ENCODE results near the gene PEPD.

PEPD gene

GRCh38 chr19:33510462-33511194 lies 11.0 kb downstream of the PEPD start:
- DNase-seq: no peak

DNA sequence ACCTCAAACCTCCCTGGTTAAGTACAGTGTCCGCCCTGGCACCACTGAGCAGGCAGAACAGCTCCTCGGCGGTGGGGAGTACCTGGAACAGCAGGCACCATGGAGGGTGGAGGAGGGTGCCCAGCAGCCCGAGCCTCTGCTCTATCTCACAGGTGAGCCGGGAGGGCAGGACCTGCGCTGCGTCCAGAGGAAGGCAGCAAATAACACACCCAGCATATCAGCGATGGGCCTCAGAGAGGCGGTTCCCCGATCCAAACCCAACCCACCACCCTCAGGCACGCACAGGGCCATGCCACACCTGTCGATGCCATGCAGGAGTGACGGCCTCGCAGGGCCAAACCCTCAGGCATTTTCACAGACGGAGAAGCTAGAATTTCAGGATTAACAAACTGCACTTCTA lies 11.8 kb downstream of the PEPD start:
- DNase-seq: no peak

DNA sequence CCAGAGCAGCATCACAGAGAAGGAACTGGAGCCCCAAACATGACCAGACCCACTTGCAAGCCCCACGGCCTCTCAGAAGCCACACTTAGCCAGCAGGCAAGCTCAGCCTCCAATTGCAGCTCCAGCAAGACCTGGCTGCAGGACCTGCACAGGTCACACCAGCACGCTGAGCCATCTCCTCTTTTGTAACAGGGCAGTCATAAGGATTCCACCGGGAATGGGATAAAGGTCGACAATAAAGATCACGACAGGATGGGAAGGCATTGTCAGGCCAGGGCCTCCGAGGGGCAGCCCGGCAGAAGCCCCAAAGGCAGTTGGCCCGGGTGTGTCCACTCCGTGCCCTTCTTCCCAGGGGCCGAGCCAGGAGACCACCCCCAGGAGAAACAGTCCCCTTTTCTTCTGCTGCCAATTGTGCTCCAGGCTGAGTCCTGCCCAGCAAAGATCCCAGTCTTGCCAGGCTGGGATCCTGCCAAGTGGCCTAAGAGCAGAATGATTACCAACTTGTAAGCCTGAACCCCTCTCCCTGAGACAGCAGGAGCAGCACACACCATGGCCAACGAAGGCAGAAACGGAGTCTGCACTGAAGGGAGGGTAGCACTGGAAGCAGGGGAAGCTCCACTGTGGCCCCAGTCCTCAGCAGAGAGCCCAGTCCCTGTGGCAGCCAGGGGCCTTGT lies 12.5 kb downstream of the PEPD start:
- DNase-seq: no peak

- no peak for DNase-seq
Measured at GRCh38 chr19:33508431-33508830, 13.2 kb downstream of the PEPD start.

GRCh38 chr19:33508009-33508408 lies 13.6 kb downstream of the PEPD start:
- DNase-seq: no peak

GRCh38 chr19:33507021-33507956 lies 14.3 kb downstream of the PEPD start:
- DNase-seq: no peak

DNA sequence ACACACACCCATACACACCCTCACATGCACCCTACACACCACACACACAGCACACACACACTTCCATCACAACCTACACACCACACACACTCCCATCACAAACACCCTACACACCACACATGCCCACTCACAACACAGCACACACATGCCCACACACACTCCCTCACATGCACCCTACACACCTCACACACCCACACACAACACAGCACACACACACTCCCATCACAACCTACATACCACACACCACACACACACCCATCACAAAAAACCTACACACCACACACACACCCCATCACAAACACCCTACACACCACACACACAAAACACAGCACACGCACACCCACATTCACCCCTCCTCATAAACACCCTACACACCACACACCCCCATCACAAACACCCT lies 15.1 kb downstream of the PEPD start:
- DNase-seq: no peak

- DNase-seq: no peak
Measured at GRCh38 chr19:33505823-33506222, 15.8 kb downstream of the PEPD start.

DNA sequence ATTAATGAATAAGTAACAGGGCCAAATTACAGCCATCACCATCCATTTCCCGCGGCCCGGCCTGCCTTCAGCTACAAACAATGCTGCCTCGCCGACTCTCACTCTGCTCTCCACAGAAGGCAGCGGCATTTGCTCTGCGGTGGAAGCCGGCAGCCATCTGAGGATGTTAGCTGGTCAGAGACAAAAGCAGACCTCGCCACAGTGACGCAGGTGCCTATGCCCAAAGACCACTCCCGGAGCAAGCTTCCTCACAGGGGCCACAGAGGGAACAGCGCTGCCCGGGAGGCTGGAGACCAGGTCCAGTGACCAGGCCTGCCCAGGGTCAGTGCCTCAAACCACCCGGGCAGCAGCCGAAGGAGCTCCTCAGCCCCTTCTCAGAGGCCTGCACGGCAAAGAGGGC lies 16.4 kb downstream of the PEPD start:
- no peak for DNase-seq

- no peak for DNase-seq
Measured at GRCh38 chr19:33504058-33504444, 17.5 kb downstream of the PEPD start.

DNA sequence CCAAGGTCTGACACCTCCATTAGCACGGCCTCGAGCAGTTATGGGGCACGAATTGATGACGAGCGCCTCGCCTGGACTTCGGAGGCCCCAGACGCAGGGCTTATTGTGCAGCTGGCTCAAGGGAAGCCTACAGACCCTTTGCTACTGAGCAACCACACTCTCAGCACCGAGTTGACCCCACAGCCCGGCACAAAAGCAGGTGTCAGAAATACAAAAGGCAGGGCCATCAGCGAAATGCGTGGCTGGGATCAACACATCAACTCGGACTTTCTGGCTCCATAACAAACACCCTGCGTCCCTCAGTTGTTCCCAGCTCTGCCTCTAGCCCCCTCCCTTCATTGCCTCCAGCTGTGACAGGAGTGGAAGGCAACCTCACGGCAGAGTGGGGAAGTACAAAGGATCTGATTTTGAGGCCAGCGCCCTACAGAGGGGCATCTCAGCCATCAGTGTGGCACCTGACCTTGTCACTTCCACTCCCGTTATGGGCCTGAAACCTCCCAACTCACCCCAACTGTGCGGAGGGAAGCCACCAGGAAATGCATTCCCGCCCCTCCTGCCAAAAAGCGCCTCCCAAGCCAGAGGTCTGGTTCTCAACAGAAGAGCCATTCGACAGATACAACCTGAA lies 18.0 kb downstream of the PEPD start:
- no peak for DNase-seq

- DNase-seq: no peak
Measured at GRCh38 chr19:33503030-33503429, 18.6 kb downstream of the PEPD start.

GRCh38 chr19:33502521-33502920 lies 19.1 kb downstream of the PEPD start:
- DNase-seq: no peak

DNA sequence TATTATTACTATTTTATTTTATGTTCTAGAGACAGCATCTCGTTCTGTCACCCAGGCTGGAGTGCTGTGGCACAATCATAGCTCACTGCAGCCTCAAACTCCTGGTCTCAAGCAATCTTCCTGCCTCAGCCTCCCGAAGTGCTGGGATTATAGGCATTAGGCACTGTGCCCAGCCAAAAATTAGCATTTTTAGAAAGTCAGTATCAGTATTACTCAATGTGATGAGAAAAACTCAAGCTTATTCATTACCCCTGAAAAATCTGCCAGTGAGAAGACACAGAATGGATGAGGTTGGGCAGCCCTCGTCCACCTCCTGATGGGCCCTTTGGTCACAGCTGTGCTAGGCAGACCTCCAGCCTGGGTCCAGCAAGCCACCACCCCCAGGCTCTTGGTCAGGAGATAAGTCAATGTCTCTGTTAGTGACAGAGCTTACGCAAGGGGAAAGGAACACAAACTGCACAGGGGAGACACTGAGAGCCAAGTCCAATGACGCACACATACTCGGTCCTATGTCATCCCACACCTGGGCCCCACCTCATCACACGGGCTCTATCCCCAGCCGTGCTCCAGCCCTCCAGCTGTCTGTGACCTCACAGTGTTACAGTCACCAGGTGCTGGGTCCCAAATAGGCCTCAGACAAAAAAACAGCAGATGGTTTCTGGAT lies 19.8 kb downstream of the PEPD start:
- no peak for DNase-seq

DNA sequence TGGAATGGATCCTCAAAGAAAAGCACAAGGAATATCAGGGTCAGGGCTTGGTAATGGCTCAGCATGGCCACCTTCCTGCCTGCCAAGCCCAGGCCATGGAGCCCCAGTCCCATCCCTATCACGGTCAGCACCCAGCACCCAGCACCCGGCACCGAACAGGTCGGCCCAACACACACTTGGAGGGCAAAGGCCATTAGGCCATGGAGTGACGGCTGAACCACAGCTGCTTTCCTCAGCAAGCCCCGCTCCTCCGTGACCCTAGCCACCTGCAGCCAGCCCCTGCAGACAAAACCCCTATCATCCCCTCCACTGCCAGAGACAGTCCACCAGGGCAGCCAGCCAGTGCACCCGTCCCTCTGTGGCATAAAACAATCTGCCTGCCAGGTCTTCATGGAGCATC lies 20.6 kb downstream of the PEPD start:
- DNase-seq: no peak

DNA sequence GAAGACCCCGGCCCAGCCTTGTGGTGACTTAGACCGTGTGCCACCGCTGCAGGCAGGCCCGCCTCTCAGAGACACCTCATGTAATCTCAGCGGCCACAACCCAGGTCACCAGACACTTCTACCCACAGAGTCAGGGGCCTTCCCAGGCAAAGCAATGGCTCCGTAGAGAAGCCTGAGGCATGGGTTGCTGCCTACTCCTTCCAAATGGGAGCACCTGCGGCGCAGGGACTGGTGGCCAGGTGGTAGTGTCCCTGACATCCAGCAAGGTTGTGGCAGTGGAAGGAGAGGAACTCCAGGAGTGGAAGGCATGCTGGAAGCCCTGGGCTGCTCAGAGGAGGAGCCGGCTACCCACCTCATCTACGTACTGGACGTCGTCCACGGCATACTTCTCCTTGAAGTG lies 21.0 kb downstream of the PEPD start:
- no peak for DNase-seq

DNA sequence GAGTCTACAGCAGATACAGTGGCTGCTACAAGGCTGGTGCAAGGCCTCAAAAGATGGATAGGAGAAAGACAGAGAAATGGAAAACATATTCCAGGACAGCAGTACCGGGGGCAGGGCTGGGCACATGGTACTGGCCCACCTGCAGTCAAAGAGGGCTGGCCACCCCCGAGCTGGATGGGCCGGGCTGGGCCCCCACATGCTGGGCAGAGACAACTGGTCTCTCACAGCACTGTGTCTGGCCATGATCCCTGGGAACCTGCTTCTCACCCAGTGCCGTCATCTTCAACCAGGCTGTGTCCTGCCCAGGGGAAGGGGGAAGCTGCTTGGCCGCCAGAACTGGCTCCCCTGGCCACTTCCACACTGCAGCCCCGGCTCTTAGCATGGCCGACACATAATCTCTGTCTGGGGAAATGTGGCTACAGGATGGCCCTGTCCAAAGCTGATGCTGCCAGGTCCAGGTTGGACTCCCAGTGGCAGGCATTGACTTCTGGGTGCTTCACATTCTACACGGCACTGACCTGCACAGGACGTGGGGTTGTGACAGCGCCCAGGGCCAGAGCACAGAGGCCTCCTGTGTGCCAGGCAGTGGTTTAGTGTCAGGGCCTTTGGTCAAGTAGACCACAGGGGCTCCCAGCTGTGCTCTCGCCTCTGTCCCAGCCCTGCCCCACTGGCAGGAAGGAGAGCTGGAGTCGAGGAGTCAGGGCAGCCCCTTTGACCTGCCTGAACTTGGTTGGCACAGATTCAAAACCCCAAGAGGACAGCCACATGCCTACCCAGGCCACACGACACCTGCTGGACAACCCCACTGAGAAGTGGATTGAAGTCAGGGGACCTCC lies 21.7 kb downstream of the PEPD start:
- DNase-seq: no peak

DNA sequence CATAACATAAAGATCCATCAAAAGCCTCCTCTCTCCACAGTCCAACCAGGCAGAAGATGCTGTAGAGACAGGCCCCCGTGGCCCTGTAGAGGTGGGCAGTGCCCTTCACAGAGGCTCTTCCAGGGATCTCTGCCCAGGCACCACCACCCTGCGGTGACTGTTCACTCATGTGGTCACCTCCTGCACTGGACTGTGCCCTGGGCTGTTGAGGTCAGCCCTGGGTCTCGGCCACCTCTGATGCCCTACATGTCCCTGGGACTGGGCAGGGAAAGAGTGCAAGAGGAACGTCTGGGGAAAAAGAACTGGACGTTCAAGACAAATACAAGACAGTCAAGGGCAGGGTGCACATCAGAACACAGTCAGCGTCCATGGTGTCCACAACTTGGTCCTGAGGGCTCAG lies 22.3 kb downstream of the PEPD start:
- no peak for DNase-seq

DNA sequence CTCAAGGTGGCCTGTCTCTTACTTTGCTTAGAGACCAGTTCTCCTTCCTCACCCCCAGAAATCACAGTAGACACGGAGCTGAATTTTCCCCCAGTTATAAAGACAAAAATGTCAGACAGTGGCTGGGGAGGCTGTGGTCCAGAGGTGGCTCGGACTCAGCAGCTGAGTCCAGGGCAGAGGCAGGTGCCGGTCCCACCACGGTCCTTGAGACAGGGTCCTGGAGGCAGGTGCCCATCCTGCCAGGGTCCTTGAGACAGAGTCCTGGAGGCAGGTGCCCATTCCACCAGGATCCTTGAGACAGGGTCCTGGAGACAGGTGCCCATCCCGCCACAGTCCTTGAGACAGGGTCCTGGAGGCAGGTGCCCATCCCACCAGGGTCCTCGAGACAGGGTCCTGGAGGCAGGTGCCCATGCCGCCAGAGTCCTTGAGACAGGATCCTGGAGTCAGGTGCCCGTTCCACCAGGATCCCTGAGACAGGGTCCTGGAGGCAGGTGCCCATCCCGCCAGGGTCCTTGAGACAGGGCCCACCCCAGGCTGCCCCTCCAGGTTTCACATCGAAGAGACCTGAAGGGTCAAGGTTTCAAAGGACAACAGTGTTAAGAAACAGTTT lies 23.1 kb downstream of the PEPD start:
- DNase-seq: no peak

- DNase-seq: no peak
Measured at GRCh38 chr19:33497778-33498175, 23.8 kb downstream of the PEPD start.

DNA sequence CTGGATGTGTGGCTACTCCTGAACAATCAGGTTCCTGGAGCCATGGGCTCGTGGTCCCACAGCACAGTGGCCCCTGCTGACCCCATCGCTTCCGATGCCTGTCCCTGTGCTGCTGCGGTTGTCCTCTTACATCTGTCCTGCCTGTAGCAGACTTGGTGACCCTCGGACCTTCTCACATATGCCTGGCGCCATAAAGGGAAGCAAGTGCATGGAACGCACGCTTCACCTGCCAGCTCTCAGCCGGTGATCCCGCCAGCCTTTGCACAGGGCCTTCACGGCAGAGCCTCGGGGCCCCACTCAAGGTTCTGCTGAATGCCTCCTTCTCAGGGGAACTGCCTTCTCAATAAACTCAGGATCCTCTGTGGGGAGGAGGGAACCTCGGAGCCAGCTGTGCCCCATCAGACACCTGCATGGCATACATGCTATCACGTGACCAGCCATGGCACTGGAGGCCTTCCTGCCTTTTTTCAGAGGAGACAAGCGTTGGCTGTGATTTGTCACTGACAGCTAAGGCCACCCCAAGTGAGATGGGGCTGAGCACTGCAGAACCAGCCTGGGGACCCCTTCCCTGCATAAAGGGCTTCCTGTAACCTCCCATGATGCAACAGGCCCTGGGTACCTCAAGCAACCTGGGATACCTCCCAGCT lies 24.3 kb downstream of the PEPD start:
- DNase-seq: no peak
